Measurements from ENCODE around the gene SPAG8. TPM values are rescaled to one million over a fixed set of nuclear protein-coding genes. Genes with fewer than 3 reads are reported as not detected.
A peak's percentile ranks its signal among the peaks of the same experiment; 100 is the strongest.

The SPAG8 gene
- total RNA-seq, 1 experiment from 2014 or later = 1.0 TPM

DNA sequence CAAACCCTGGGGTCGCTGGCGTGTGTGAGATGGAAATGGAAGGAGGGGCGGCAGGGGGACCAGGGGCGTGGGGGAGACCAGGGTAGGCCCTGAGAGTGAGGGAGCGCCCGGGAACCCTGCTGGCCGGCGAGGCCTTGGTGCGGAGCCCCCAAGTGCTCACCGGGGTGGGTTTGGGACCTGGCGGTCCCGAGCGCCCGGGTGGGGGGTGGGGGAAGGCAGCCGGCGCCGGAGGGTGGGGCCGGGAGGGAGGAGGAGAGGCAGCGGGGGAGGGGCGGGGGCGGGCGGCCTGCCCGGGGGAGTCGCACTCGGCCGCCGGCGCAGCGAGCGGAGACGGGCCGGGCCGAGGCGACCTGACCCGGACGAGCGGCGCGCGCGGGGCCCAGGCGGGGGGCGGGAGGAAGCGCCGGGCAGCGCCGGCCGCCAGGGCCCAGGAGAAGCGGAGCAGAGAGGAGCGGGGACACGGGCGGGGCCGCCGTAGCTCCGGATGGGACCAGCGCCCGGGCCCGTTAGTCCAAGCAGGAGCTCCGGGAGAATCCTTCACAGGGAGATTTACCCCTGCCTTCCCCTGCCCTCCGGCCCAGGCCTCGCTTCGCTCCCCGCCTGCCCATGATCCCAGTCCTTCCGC lies 20.7 kb downstream of the SPAG8 start, which contains the start of gene NPR2:
NPR2 (plus strand) TSS at position 295 of the 625 bp plus-strand sequence. CDS start 818 bp downstream, outside the sequence.
- H3K4me3 ChIP-seq = no peak within 1 kb of the TSS
- no peak for DNase-seq
- no TSS peak for BruUV-seq (replicated peaks)
- H3K79me2 ChIP-seq (ENCODE audit: low read depth) = no peaks in the 10 kb centered on the region
- H3K4me2 ChIP-seq = no peak within 1 kb of the TSS
- H3K36me3 ChIP-seq (ENCODE audit: low read depth) = no peaks in the 10 kb centered on the region
- H2AFZ ChIP-seq = no peak within 1 kb of the TSS
- H3F3A ChIP-seq (ENCODE audit: insufficient read depth, low read depth) = peaks cover 4% of the 10 kb centered on the region; the same call in 1 of the 2 replicates
- intact Hi-C loops (cut with micrococcal nuclease; ENCODE audit: unreplicated experiment) = no loop called here
- no peak for TF ChIP-seq EZH2 (IDR thresholded peaks at IDR 0.05; ENCODE audit: low read depth)
- no peaks in the 10 kb centered on the region for H3K9me3 ChIP-seq (ENCODE audit: insufficient read depth, low read depth)
- H3K27me3 ChIP-seq (ENCODE audit: insufficient read depth, low read depth) = no peaks in the 10 kb centered on the region
- no peaks in the 10 kb centered on the region for H3K9me2 ChIP-seq (ENCODE audit: insufficient read depth)
- POLR2A ChIA-PET (ENCODE audit: unreplicated experiment) = no interaction called here
- 0 out of 2 replicates have a peak, but pooled peaks cover 7% of the 10 kb centered on the region for H3K4me1 ChIP-seq (replicated peaks; ENCODE audit: insufficient read depth)
- H4K20me1 ChIP-seq (ENCODE audit: insufficient read depth) = no peaks in the 10 kb centered on the region
- CTCF ChIA-PET = no interaction called here
- no peak within 1 kb of the TSS for H3K27ac ChIP-seq

DNA sequence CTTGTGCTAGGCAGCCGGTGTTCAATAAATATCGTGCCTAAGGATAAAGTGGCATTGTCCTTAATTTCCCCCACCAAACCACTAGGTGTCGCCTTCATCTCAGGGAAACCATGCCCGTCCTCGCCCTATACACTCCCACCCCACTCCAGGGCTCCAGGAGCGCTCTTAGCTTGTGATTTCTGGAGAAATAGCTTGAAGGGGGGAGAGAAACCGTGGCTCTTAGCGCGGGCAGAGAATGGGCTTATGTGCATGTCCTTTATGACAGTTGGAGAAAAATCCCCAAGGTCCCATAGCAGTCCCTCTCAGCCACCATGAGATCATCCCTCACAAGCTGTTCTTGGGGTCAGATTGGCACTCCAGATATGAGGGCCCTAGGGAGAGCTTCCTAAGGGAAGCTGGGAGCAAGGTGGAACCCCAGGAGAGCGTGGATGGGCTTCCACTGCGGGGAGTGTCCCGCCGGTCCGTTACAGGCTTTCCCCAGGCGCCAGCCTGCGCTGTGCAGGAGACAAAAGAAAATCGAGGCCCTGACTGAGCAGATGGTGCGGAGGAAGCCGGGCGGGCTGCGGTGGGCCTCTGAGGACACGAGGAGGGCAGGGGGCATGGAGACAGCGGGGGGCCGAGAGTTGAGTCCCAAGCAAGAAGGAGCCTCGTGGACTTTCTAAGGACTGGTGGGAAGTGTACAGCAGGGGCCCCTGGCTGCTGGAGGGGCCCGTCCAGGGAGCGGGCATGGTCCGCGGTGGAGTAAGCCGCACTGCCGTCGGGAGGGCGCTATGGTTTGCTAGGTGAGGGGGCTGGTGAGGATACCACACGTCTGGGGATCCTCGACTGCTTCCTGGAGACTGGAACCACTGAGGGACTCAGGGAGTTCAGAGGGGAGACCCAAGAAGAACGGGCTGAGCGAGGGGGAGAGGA lies 21.4 kb downstream of the SPAG8 start:
- Histone ChIP-seq H3K79me2 (ENCODE audit: low read depth) (no peaks in the 10 kb centered on the region), H4K20me1 (ENCODE audit: insufficient read depth) (no peaks in the 10 kb centered on the region), H3K4me2 (no peak overlapping the region), H3K36me3 (ENCODE audit: low read depth) (no peaks in the 10 kb centered on the region), H3K27me3 (ENCODE audit: insufficient read depth, low read depth) (no peaks in the 10 kb centered on the region), H3F3A (ENCODE audit: insufficient read depth, low read depth) (peaks cover 4% of the 10 kb centered on the region; the same call in 1 of the 2 replicates), H3K4me3 (no peak overlapping the region), H2AFZ (no peak overlapping the region), H3K9me2 (ENCODE audit: insufficient read depth) (no peaks in the 10 kb centered on the region), H3K4me1 (replicated peaks; ENCODE audit: insufficient read depth) (0 out of 2 replicates have a peak, but pooled peaks cover 4% of the 10 kb centered on the region), H3K27ac (no peak overlapping the region), H3K9me3 (ENCODE audit: insufficient read depth, low read depth) (no peaks in the 10 kb centered on the region)
- POLR2A ChIA-PET (ENCODE audit: unreplicated experiment) = no interaction called here
- BruUV-seq (replicated peaks) = no TSS peak
- no peak for TF ChIP-seq EZH2 (IDR thresholded peaks at IDR 0.05; ENCODE audit: low read depth)
- TF ChIP-seq, protein P1, sequence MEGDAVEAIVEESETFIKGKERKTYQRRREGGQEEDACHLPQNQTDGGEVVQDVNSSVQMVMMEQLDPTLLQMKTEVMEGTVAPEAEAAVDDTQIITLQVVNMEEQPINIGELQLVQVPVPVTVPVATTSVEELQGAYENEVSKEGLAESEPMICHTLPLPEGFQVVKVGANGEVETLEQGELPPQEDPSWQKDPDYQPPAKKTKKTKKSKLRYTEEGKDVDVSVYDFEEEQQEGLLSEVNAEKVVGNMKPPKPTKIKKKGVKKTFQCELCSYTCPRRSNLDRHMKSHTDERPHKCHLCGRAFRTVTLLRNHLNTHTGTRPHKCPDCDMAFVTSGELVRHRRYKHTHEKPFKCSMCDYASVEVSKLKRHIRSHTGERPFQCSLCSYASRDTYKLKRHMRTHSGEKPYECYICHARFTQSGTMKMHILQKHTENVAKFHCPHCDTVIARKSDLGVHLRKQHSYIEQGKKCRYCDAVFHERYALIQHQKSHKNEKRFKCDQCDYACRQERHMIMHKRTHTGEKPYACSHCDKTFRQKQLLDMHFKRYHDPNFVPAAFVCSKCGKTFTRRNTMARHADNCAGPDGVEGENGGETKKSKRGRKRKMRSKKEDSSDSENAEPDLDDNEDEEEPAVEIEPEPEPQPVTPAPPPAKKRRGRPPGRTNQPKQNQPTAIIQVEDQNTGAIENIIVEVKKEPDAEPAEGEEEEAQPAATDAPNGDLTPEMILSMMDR (conservative IDR thresholded peaks at IDR 0.05) = peak; percentile 80
- DNase-seq = peak in 1 of 2 experiments; percentile 34
- intact Hi-C loops (cut with micrococcal nuclease; ENCODE audit: unreplicated experiment) = loop anchor here (1.0 kb wide), 2 partner anchors 92 to 233 kb away; no protein-coding TSS in a partner anchor
- CTCF ChIA-PET = interaction anchor here (0.6 to 1.2 kb wide), 5 partner anchors 22 to 393 kb away, joined by 3 to 13 read pairs (median 4); partner anchors contain the start of gene SPAG8

DNA sequence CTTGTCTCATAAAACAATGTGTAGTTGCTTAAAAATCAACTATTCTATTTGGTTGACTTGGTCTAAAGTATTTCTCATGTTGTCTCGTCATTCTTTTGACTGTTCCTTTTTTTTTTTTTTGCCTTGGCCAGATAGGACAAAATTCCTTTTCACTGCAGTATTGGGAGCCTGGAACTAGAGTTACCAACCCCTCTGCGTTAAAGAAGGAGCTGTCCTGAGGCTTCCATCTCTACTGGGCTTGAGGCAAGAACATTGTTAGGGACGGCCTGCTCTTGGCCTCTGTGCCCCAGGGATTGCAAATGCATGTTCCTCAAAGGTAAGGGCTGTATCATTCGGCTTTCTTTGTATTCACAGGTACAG lies 22.1 kb downstream of the SPAG8 start:
- POLR2A ChIA-PET (ENCODE audit: unreplicated experiment) = no interaction called here
- DNase-seq = no peak

More for the DNA sequence above, 22.1 kb downstream of the SPAG8 start:
- CTCF ChIA-PET = interaction anchor here (0.6 to 1.2 kb wide), 5 partner anchors 22 to 393 kb away, joined by 3 to 13 read pairs (median 4); partner anchors contain the start of gene SPAG8
- Histone ChIP-seq H4K20me1 (ENCODE audit: insufficient read depth) (no peaks in the 10 kb centered on the region), H3K9me3 (ENCODE audit: insufficient read depth, low read depth) (no peaks in the 10 kb centered on the region), H3K4me3 (no peak overlapping the region), H3K9me2 (ENCODE audit: insufficient read depth) (no peaks in the 10 kb centered on the region), H3F3A (ENCODE audit: insufficient read depth, low read depth) (peaks cover 4% of the 10 kb centered on the region; the same call in 1 of the 2 replicates), H3K4me1 (replicated peaks; ENCODE audit: insufficient read depth) (no peaks in the 10 kb centered on the region), H3K36me3 (ENCODE audit: low read depth) (no peaks in the 10 kb centered on the region), H3K79me2 (ENCODE audit: low read depth) (no peaks in the 10 kb centered on the region), H2AFZ (no peak overlapping the region), H3K27ac (no peak overlapping the region), H3K4me2 (no peak overlapping the region), H3K27me3 (ENCODE audit: insufficient read depth, low read depth) (no peaks in the 10 kb centered on the region)
- TF ChIP-seq EZH2 (IDR thresholded peaks at IDR 0.05; ENCODE audit: low read depth) = no peak
- TF ChIP-seq, protein P1 (conservative IDR thresholded peaks at IDR 0.05) = no peak
- intact Hi-C loops (cut with micrococcal nuclease; ENCODE audit: unreplicated experiment) = loop anchor here (1.0 kb wide), 2 partner anchors 92 to 233 kb away; no protein-coding TSS in a partner anchor
- BruUV-seq (replicated peaks) = no TSS peak

Data from PC-9 (cell line).